OCI-LY1 (cell line): ENCODE measurements around the gene HBG1.

ENCODE experiments used
- CTCF ChIP-seq: fragments of 200-600 bp; sonication (generic), shearing (Covaris generic); IDR thresholded peaks from 2 replicates; pipeline ENCODE4 v1.5.1; 2017; ENCODE audit warnings: mild to moderate bottlenecking, antibody characterized with exemption, low read length, moderate library complexity, mixed read lengths
- EZH2 ChIP-seq: fragments of 200-600 bp; sonication (generic), shearing (Covaris generic); IDR thresholded peaks from 2 replicates; pipeline ENCODE4 v1.8.0; 2017; ENCODE audit warnings: borderline replicate concordance, mixed run types, mild to moderate bottlenecking, antibody characterized with exemption, low read length, moderate library complexity, mixed read lengths

- TF ChIP-seq CTCF (no peak), EZH2 (no peak)
Measured at GRCh38 chr11:5229356-5229755, 20.3 kb downstream of the HBG1 start.
